Hematopoietic multipotent progenitor cell (in vitro differentiated cells): ENCODE measurements around the gene ETV6. TPM values are rescaled to one million over a fixed set of nuclear protein-coding genes. Genes with fewer than 3 reads are reported as not detected.

Experiments used
- DNase-seq, 3 donors: peaks; one replicate each; pipeline ENCODE4 v3.0.0-alpha.2; 2011 to 2015; ENCODE audit warnings: low read depth in 2 of 3, low spot score in 2 of 3
- total RNA-seq: library from RNA; depleted of rRNA; stranded (reverse); fragments of >200 nt; gene quantifications from one replicate; pipeline ENCODE4 v1.2.3, GENCODE V29; 2012

Gene ETV6
- total RNA-seq, 1 donor, result 99.9 TPM

GRCh38 chr12:11872055-11872454, 222.6 kb downstream of the ETV6 start:
- no peak for DNase-seq

- DNase-seq, result no peak
Measured at GRCh38 chr12:11875414-11875935, 226.0 kb downstream of the ETV6 start.

- peak in 1 of 3 donors; percentile 52 for DNase-seq
Measured at GRCh38 chr12:11876307-11876706, 226.8 kb downstream of the ETV6 start.

GRCh38 chr12:11877102-11877826, 227.8 kb downstream of the ETV6 start:
- DNase-seq, result no peak

GRCh38 chr12:11877869-11878780, 228.7 kb downstream of the ETV6 start:
- DNase-seq, result no peak

- no peak for DNase-seq
Measured at GRCh38 chr12:11879306-11879705, 229.8 kb downstream of the ETV6 start.

GRCh38 chr12:11880381-11880780, 230.9 kb downstream of the ETV6 start:
- DNase-seq, result peak in 1 of 3 donors; percentile 54

- no peak for DNase-seq
Measured at GRCh38 chr12:11881835-11882234, 232.4 kb downstream of the ETV6 start.

GRCh38 chr12:11882301-11883019, 233.0 kb downstream of the ETV6 start:
- DNase-seq, result no peak

- no peak for DNase-seq
Measured at GRCh38 chr12:11884116-11884515, 234.6 kb downstream of the ETV6 start.

- DNase-seq, result peak in 1 of 3 donors; percentile 40
Measured at GRCh38 chr12:11884706-11885105, 235.2 kb downstream of the ETV6 start.

GRCh38 chr12:11885261-11886038, 236.0 kb downstream of the ETV6 start:
- DNase-seq, result no peak

GRCh38 chr12:11886339-11886738, 236.9 kb downstream of the ETV6 start:
- no peak for DNase-seq

GRCh38 chr12:11888029-11888428, 238.6 kb downstream of the ETV6 start:
- DNase-seq, result no peak

- DNase-seq, result peak in 2 of 3 donors; percentile 46 to 79
Measured at GRCh38 chr12:11891346-11891745, 241.9 kb downstream of the ETV6 start.

- DNase-seq, result no peak
Measured at GRCh38 chr12:11891754-11892386, 242.4 kb downstream of the ETV6 start.

- DNase-seq, result no peak
Measured at GRCh38 chr12:11893998-11894397, 244.5 kb downstream of the ETV6 start.

GRCh38 chr12:11894890-11895289, 245.4 kb downstream of the ETV6 start:
- DNase-seq, result peak in 1 of 3 donors; percentile 23

GRCh38 chr12:11895421-11896078, 246.1 kb downstream of the ETV6 start:
- no peak for DNase-seq
